Measurements from ENCODE around the gene CACNA1G. TPM values are rescaled to one million over a fixed set of nuclear protein-coding genes. Genes with fewer than 3 reads are reported as not detected.
A peak's percentile ranks its signal among the peaks of the same experiment; 100 is the strongest.

CACNA1G gene
- total and polyA plus RNA-seq, 7 donors = 0.02 to 0.24 (median 0.04) TPM; not detected in 2

DNA sequence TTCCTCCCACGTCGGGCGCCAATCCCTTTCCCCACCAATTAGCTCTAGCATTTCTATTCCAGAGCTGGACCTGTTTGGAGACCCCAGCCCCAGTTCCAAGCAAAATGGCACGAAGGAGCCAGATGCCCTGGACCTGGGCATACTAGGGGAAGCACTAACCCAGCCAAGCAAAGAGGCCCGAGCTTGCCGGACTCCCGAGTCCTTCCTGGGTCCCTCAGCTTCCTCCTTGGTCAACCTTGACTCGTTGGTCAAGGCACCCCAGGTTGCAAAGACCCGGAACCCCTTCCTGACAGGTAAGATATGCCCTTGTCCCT, 19.2 kb upstream of the CACNA1G start:
- Histone ChIP-seq H3K27me3 (ENCODE audit: insufficient read depth in 3 of 3, low read length in 2 of 3) (no peaks in the 10 kb centered on the region), H3K27ac (peak overlapping the region; percentile 65), H3K4me1 (peaks cover 7% of the 10 kb centered on the region), H3K4me3 (peak overlapping the region; percentile 73), H3K9me3 (no peaks in the 10 kb centered on the region), H3K36me3 (ENCODE audit: insufficient read depth in 1 of 2, low read depth in 1 of 2) (no peaks in the 10 kb centered on the region)
- no peak for DNase-seq
- intact Hi-C loops (cut with DNase I) = no loop called here
- 51 to 70% (median 53%) methylated on average over 9 of the region's 9 CpGs for WGBS, 3 donors
- TF ChIP-seq, protein P1, sequence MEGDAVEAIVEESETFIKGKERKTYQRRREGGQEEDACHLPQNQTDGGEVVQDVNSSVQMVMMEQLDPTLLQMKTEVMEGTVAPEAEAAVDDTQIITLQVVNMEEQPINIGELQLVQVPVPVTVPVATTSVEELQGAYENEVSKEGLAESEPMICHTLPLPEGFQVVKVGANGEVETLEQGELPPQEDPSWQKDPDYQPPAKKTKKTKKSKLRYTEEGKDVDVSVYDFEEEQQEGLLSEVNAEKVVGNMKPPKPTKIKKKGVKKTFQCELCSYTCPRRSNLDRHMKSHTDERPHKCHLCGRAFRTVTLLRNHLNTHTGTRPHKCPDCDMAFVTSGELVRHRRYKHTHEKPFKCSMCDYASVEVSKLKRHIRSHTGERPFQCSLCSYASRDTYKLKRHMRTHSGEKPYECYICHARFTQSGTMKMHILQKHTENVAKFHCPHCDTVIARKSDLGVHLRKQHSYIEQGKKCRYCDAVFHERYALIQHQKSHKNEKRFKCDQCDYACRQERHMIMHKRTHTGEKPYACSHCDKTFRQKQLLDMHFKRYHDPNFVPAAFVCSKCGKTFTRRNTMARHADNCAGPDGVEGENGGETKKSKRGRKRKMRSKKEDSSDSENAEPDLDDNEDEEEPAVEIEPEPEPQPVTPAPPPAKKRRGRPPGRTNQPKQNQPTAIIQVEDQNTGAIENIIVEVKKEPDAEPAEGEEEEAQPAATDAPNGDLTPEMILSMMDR (IDR thresholded peaks at IDR 0.05) = no peak
- peak in 1 of 4 donors; percentile 3 for ATAC-seq

DNA sequence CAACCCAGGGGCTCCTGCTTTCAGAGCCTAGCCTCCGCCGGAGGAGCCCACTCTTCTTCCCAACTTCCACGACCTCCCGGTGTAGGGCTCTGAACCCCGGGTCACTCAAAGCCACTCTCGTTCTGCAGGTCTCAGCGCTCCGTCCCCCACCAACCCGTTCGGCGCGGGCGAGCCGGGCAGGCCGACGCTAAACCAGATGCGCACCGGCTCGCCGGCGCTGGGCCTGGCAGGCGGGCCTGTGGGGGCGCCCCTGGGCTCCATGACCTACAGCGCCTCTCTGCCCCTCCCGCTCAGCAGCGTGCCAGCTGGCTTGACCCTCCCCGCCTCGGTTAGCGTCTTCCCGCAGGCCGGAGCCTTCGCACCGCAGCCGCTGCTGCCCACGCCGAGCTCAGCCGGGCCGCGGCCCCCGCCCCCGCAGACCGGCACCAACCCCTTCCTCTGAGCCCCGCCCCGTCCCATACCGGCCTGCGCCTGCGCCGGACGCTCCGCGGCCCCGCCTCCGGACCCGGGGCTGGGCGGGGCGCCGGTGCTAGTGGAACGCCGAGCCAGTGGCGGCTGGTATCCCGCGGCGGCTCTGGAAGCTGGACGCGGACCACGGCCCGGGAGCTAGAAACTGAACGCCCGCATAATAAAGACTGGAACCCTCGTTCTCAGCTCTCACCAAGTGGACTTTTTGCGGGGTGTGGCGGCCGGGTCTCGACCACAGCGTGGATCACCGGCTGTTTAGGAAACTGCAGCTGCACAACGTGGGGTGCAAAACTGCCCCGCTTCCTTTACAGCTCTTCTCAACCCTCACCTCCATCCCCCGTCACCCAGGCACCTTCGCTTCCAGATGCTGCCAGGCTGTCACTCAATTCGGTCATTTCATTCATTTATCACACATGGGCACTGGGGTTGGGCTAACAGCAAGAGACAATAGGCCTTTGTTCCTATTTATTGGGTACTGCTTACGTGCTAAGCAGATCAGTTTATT, 18.5 kb upstream of the CACNA1G start:
- peak; percentile 91 to 95 (median 92) for ATAC-seq
- H3K27me3 ChIP-seq (ENCODE audit: insufficient read depth in 3 of 3, low read length in 2 of 3) = no peaks in the 10 kb centered on the region
- intact Hi-C loops (cut with DNase I) = loop anchor here in 1 of 2 donors (2.0 kb wide), 1 partner anchor 61 kb away; no protein-coding TSS in a partner anchor

DNA sequence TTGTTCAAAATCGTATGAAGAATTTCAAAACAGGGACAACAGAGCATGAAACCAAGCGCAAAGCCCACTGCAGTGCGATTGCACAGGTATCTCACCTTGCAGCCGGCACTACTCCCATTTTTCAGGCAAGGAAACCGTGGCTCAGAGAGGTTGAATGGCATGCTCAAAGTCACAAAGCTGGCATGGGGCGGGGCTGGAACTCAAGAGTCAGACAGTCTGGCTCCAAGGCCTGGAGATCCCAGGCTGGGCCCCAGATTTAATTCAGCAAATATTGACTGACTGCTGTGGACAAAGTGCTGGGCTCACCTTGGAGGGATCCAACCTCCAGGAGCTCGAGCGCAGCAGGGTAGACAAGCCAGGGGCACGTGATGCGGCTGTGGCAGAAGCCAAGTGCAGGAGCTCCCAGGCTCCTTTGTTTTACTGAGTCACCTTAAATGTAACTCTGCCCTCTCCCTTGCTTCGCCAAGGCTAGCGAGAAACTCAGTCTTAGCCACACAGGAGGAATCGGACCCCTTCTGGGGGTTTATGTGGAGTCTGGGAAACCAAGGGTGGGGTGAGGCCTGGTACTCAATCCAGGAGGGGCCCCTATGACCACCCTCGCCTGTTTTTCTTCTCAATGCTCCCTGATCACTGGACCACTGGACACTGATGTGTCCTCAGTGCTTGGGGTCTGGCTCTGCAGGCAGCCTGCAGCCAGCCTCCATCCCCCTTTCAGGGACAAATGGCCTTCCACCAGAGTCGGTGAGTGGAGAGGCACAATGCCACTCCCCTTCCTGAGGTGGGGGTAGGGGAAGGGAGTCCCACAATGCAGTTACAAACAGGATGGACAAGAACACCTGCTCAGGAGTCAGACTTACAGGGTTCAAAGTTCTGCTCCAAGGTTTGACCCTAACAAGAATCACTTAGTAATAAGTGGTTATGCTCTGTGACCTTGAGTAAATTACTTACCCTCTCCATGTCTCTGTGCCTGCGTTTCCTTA, 17.4 kb upstream of the CACNA1G start:
- ATAC-seq = no peak
- WGBS, 3 donors = 84 to 87% (median 84%) methylated on average over 16 of the region's 16 CpGs
- H3K4me3 ChIP-seq = peak overlapping the region; percentile 73
- TF ChIP-seq, protein P1 (IDR thresholded peaks at IDR 0.05) = no peak
- no peaks in the 10 kb centered on the region for H3K27me3 ChIP-seq (ENCODE audit: insufficient read depth in 3 of 3, low read length in 2 of 3)
- DNase-seq = no peak
- no peaks in the 10 kb centered on the region for H3K9me3 ChIP-seq
- no peaks in the 10 kb centered on the region for H3K36me3 ChIP-seq (ENCODE audit: insufficient read depth in 1 of 2, low read depth in 1 of 2)
- H3K27ac ChIP-seq = no peak overlapping the region
- intact Hi-C loops (cut with DNase I) = loop anchor here in 1 of 2 donors (2.0 kb wide), 1 partner anchor 62 kb away; no protein-coding TSS in a partner anchor
- H3K4me1 ChIP-seq = peaks cover 7% of the 10 kb centered on the region

More for the DNA sequence above, 18.5 kb upstream of the CACNA1G start:
- peak; percentile 88 to 92 for DNase-seq
- Histone ChIP-seq H3K9me3 (no peaks in the 10 kb centered on the region), H3K36me3 (ENCODE audit: insufficient read depth in 1 of 2, low read depth in 1 of 2) (no peaks in the 10 kb centered on the region), H3K27ac (peak overlapping the region; percentile 65), H3K4me1 (peaks cover 7% of the 10 kb centered on the region), H3K4me3 (peak overlapping the region; percentile 73)
- TF ChIP-seq, protein P1 (IDR thresholded peaks at IDR 0.05) = peak; percentile 16
- WGBS, 3 donors = 1 to 2% (median 1%) methylated on average over 64 to 82 of the region's 82 CpGs

DNA sequence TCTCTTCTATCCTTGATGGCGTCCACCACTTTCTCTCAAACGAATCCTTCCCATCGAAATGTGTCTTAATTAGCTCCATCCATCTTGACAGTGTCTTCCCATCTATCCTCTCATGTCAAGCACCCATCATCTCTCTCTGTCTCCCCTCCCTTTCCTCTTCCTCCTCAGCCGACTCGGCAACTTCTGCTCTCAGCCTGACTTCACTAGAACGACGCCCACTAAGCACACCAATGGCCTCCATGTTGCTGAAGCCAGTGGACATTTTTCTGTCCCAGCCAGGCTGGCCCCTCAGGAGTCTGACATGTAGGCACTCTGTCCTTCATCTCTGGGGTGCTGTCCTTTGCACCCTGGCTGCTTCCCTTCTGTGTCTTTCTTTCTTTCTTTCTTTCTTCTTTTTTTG, 16.0 kb upstream of the CACNA1G start:
- no peak for DNase-seq
- TF ChIP-seq, protein P1 (IDR thresholded peaks at IDR 0.05) = no peak
- no peaks in the 10 kb centered on the region for H3K9me3 ChIP-seq
- 74 to 78% (median 75%) methylated on average over 7 of the region's 7 CpGs for WGBS, 3 donors
- intact Hi-C loops (cut with DNase I) = no loop called here
- no peak overlapping the region for H3K27ac ChIP-seq
- no peaks in the 10 kb centered on the region for H3K36me3 ChIP-seq (ENCODE audit: insufficient read depth in 1 of 2, low read depth in 1 of 2)
- peaks cover 7% of the 10 kb centered on the region for H3K4me1 ChIP-seq
- H3K27me3 ChIP-seq (ENCODE audit: insufficient read depth in 3 of 3, low read length in 2 of 3) = no peaks in the 10 kb centered on the region
- ATAC-seq = no peak
- H3K4me3 ChIP-seq = no peak overlapping the region

All from psoas muscle (tissue), 8 donors.